Skin of body (tissue), 2 donors: Measurements from ENCODE around the gene KIF9. TPM values are rescaled to one million over a fixed set of nuclear protein-coding genes. Genes with fewer than 3 reads are reported as not detected.
"Not testable (repeated sequence)": the region's sequence is repeated elsewhere in the genome, so short reads cannot be mapped to it uniquely, and the experiment has no call there.

Experiments
- DNase-seq: peaks from one replicate; lab custom pipeline; 2025; lab: John Stamatoyannopoulos, UW
- total RNA-seq: library from RNA; depleted of rRNA; stranded (reverse); fragments of >200 nt; gene quantifications from one replicate; pipeline ENCODE4 v1.2.3, GENCODE V29; 2014

KIF9 gene
- total RNA-seq, 1 donor from 2014 or later = 2.1 TPM

DNA sequence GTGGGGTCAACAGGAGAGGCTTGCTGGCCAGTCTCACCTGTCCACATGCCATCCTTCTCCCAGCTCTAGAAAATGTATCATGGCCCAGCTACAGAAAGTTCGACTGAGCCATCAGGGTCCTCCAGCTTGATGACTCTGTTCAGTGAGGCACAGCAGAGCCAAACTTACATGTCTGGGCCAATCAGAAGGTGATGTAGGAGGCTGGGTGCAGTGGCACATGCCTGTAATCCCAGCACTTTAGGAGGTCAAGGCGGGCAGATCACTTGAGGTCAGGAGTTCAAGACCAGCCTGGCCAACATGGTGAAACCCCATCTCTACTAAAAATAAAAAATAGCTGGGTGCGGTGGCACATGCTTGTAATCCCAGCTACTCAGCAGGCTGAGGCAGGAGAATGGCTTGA lies 31.5 kb downstream of the KIF9 start:
- not testable (repeated sequence) for DNase-seq

DNA sequence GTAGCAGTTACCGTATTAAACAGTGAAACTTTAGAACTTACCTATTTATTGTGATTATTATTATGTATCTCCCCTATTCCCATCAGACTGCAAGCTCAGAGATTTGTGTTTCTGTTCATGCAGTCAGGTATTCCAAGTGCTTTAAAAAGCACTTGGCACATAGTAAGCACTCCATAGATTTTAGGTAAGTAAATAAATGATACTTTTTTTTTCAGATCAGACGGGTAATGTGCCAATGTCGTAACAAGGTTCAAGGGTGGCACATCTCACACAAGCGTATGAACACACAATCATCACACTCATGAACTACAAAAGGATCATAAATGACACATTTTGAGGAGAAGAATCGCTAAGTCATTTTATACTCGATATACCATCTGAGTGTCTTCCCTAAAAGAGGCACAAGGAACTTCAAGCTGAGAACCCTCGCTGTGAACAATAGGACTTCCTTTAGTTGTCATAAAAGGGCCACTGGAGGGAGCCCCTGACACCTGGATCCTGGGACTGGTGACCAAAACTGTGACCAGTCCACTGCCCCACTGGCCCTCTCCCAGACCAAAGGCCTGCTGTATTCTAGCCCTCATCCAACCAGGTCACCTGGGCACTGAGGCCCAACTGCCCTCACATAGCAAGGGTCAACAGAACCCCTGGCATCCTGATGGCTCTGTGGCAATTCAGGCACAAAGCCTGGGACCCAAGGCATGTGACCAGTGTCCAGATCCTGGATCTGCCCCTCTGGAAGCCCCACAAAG lies 32.1 kb downstream of the KIF9 start:
- DNase-seq = no peak

DNA sequence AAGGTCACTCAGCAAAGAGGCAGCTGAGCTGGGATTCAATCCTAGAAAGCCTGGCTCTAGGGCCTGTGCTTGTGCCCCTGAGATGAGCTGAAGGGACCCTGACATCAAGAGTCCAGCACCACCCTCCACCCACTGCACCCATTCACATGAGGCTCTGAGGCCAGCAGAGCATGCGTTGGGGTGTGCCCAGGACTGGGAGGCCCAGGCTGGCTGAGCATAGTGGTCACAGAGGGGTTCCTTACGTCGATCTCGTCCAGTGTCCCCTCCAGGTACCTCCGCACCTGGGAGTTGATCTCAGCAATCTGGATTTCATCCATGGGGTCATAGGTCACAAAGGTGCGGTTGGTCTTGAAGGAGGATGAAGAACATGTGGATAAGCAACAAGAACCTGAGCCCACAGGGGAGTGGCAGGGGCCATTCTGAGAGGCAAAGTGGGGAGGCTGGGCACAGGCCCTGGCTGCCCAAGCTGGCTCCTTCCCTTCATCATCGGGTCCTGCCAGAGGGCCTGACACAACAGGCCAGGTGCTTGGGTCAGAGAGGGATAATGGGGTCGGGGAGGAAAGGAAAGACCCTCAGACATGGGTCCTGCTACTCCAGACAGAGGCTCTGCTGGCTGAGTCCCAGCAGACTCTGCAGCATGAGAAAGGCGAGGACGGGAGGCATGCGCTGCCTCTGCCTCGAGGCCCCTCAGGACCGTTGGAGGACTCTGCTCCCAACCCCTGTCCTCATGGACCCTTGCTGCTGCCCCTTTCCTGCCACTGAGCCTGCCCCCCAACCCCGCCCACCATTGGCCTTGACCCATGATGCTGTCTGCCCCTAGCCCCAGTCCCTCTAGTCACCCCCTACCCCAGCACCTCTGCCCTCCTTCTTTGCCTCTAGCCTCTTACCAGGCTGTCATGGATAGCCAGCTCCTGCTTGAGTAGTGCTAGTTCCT lies 35.2 kb downstream of the KIF9 start:
- DNase-seq = no peak

DNA sequence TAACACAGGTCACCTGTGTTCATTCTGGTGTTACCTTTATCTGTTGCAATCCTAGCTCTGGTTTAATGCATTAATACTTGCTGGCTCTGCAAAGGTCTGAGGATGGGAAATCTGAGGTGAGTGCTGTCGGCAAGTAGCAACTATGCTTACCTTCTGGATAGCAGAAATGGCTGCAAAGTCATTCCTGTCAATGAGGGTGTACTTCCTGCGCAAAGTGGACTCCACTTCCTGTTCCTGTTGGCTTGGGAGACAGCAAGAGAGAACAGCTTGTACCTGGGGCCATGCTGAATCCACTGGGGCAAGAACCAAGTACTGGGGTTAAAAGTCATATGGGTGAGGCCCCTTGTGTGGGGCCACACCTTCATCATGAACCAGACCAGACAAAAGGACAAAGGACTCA lies 37.3 kb downstream of the KIF9 start:
- no peak for DNase-seq

DNA sequence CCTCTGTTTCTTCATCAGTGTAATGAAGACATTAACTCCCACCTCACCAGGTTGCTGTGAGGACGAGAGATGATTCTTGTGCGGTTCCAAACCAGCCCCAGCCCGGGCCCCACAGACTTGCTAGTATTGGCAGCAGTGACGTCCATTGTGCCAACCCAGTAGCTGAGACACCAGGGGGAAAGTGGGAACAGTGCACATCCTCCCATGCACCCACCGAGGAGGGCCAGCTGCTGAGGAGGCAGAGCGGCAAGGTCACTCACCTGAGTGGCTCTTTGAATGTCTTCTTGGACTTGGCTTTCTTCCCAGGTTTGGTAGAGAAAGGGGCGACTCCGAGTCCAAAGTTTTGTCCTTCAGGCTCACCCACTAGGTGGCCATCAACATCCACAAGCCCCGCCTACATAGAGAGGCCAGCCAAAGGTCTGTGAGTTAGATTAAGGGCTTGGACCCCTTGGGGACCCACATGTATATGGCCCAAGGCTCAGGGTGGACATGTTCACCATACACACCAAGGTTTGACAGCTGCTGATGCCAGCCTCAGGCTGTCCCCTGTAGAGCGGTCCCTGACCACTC lies 38.0 kb downstream of the KIF9 start:
- no peak for DNase-seq

DNA sequence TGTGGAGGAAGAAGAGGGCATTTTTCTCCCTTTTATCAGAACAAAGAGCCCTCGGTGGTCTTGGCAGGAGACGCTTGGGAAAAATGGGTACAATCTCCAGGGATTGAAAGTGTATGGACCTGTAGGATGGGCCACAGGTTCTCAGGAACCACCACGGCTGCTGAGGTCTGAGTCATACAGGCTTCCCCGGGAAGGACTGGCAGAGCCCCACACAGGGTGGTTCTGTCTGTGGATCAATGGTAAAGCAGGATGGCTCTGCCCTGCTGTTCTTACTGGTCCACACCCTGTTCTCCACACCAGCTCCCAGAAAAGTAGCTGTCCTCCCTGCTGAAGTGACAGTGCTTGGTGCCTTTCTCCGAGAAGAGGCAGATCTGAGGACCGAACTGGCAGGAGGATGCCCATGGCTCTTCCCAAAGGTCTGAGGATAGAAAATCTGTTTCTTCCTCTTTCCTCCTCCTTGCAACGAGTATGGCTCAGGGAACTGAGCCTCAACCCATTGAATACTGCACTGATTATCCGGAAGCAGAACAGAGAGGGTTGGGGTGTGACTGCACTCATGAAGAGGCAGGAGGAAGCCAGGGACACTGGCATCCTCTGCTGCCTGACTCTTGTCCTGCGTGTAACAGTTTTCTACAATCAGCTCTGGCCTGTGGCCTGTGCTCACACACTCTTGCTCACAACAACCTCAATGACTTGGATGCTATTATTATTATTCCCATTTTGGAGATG lies 39.0 kb downstream of the KIF9 start:
- DNase-seq = no peak

DNA sequence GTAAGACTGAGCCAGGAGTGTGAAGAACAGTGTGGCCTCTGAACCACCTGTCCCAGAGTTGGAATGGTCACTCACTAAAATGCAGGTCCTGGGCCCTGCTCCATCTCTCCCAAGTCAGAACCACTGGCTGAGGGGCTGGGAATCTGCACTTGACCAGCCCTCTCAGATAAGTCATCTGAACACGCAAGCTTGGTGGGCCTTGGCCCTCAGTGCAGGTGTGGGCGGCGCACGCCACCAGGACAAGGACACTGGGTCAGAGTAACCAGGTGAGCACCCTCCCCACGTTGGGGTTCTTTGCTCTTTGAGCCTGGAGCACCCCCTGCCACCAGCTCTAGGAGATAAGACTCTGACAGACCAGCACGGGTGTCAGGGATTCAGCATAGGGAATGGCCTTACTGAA lies 42.7 kb downstream of the KIF9 start:
- DNase-seq = no peak

DNA sequence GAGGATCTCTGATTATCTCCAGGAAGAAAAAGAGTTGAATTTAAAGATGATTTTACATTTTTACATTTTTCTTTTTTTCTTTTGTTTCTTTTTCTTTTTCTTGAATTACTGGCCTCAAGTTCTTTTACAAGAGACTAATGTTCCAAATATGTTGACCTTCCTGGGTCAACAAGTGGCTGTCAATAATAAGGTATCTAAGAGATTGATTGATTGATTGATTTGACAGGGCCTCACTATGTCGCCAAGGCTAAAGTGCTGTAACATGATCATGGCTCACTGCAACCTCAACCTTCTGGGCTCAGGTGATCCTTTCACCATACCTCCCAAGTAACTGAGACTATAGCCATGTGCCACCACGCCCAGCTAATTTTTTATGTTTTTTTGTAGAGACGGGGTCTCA lies 44.6 kb downstream of the KIF9 start:
- no peak for DNase-seq

DNA sequence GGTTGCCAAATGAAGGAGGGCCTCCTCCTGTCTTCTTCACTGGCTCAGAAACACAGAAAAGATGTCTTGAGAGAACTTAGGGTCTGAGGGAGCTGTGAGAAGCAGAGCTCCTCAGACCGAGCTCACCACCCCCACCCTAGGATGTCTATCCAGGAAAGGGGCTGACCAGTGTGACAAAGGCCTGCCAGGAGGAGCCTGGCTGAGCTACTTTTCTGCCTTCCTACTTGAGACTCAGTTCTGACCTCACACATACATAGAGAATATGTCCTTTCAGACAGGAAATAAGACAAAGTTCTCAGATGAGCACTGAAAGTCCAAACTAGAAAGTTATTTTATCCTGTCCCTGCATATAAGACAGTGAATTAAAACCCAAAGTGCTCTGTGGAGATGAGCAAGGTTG lies 54.5 kb downstream of the KIF9 start:
- no peak for DNase-seq

DNA sequence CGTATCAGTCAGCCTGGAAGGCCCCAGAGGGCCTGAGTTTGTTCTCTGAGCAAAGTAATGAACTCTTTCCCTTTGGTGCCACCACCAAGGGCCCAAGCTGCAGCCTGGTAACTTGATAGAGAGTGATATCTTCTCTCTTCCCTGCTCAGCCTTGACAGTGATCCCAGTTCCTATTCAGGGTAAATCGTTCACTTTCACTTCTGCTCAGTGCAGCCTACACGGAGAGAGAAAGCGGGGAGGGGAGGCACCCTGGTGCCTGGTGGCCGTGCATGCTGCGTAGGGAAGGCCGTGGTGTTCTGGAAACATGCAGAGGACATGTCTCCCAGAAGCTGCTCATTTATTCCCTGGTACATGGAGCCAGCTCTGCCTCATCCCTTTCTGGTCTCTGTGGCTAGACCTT lies 54.9 kb downstream of the KIF9 start:
- no peak for DNase-seq

DNA sequence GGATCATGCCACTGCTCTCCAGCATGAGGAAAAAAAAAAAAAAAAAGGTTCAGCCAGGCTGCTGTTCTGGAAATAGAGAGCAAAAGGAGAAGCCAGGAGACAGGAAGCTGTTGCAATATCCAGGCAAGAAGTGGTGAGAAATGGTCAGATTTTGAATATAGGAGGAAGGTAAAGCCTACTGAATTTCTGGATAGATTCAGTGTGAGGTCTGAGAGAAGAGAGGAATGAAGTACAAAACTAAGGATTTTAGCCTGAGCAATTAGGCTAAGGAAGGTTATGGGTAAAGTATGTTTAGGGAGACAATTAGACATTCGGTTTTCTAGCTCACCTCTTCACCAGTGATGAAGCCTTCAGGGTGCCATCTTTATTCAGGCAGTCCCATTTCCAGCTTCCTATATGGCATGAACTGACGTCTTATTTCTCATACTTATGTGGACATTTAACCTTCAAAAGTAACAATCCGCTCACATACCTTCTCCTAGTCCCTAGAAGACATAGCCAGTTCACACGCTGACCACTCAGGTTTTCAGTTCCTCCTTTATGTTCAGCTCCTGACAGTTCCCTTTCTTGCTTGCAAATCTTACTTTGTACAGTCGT lies 57.2 kb downstream of the KIF9 start:
- DNase-seq = no peak

DNA sequence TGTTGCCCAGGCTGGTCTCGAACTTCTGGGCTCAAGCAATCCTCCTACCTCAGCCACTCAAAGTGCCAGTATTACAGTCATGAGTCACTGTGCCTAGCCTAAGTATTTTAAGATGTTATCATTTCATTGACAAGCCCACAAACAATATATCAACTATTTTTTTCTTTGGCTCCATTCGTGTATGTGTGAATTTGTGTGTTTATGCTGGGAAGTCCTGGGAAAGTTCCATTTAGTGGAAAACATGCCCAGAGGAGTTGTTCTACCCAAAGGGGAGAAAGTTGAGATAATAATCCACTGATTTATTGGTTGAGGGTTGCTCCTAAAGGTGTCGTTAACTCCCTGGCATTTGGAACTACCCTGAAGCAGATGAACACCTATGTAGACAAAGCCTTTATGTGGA lies 58.8 kb downstream of the KIF9 start:
- DNase-seq = no peak

DNA sequence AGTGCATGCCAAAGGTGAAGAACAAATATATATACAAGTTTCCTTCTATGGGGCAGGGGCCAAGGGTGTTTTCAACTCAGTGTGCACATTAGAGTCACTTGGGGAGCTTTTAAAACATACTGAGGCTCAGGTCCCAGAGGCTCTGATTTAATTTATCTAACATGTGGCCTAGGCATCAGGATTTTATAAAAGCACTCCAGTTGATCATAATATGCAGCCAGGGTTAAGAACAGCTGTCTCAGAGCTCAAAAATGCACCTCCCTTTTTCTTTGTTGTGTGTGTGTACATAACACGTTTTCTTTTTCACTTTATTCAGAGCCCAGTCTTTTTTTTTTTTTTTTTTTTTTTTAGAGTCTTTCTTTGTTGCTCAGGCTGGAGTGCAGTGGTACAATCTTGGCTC lies 60.8 kb downstream of the KIF9 start:
- DNase-seq = no peak

DNA sequence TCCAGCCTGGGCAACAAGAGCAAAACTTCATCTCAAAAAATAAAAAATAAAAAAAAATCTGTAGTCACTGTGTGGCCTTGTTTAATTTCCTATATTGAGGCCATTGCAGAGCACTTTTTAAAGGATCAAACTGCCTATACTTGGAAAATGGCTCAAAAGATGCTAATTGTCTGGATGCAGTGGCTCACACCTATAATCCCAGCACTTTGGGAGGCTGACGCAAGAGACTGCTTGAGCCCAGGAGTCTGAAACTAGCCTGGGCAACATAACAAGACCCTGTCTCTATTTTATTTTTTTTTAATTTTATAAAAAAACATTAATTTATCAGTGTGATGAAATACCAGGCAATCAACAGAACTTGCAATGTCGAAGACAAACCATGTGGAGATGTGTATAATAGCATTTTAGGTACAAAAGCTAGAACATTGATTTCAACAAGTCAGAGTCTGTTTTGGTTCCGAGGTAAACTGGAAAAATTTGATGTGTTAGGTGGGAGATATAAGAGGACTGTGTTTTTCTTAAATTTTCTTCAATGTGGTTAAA lies 71.7 kb downstream of the KIF9 start:
- no peak for DNase-seq

DNA sequence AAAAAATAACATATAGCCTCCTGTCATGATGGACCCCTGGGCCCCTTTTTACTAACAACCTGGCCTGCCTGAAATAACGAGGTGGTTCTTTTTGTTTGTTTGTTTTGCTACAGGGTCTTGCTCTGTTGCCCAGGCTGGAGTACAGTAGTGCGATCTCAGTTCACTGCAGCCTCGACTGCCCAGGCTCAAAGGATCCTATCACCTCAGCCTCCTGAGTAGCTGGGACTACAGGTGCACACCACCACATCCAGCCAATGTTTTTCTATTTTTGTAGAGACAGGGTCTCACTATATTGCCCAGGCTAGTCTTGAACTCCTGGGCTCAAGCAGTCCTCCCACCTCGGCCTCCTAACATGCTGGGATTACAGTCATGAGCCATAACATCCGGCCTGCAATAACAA lies 76.6 kb downstream of the KIF9 start:
- DNase-seq = not testable (repeated sequence)

DNA sequence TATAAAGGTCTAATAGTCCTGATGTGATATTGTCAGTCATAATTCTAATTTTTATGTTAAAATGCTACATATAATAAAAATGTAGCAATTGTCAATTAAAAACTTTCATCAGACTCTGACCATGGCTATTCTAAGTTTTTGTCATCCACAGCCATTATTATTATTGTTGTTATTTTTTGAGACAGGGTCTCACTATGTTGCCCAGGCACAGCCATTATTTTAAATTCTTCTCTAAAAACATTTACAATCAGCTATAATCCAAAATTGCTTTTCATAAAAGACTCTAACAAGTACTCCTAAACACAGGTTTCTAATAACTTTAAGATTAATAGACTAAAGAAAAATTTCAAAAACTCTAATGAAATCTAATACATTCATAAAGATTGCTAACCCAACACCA lies 77.7 kb downstream of the KIF9 start:
- DNase-seq = no peak

DNA sequence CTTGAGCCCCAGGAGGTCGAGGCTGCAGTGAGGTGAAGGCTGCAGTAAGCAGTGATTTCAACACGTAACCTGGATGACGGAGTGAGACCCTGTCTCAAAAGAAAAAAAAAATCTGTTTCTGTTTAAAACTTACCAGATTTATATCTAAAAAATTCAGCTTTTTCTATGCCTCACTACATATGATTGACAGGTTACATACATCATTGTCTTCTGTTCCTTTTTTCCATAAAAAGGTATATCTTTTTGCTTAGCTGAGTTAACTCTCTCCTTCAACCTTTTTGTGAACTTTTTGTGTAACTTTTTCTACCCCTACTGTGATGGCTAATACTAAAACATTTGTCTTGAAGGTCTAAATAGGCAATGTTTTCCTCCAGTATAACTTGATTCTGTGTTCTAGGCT lies 80.1 kb downstream of the KIF9 start:
- no peak for DNase-seq

DNA sequence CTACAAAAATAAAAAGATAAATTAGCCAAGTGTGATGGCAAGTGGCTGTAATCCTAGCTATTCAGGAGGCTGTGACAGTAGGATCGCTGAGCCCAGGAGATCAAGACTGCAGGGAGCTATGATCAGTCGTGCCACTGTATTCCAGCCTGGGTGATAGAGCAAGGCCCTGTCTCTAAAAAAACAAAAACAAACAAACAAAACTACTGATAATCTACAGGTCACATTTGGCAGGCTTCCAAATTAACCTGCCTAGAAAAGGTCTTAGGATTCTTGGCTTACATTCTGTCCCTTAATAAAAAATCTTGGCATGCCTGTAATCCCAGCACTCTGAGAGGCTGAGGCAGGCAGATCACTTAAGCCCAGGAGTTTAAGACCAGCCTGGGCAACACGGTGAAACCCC lies 85.3 kb downstream of the KIF9 start:
- DNase-seq = no peak

DNA sequence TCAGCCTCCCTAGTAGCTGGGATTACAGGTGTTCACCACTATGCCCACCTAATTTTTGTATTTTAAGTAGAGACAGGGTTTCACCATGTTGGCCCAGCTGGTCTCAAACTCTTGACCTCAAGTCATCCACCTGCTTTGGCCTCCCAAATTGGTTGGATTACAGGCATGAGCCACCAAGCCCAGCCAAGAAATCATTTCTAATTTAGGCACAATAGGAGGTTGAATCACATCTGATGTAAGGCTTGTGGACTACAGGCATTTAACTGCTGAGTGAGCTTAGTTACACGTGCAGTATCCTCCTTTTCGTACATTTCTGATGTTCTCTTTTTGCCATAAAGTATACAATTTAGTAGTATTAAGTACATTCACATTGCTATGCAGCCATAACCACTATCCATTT lies 87.6 kb downstream of the KIF9 start:
- DNase-seq = no peak

DNA sequence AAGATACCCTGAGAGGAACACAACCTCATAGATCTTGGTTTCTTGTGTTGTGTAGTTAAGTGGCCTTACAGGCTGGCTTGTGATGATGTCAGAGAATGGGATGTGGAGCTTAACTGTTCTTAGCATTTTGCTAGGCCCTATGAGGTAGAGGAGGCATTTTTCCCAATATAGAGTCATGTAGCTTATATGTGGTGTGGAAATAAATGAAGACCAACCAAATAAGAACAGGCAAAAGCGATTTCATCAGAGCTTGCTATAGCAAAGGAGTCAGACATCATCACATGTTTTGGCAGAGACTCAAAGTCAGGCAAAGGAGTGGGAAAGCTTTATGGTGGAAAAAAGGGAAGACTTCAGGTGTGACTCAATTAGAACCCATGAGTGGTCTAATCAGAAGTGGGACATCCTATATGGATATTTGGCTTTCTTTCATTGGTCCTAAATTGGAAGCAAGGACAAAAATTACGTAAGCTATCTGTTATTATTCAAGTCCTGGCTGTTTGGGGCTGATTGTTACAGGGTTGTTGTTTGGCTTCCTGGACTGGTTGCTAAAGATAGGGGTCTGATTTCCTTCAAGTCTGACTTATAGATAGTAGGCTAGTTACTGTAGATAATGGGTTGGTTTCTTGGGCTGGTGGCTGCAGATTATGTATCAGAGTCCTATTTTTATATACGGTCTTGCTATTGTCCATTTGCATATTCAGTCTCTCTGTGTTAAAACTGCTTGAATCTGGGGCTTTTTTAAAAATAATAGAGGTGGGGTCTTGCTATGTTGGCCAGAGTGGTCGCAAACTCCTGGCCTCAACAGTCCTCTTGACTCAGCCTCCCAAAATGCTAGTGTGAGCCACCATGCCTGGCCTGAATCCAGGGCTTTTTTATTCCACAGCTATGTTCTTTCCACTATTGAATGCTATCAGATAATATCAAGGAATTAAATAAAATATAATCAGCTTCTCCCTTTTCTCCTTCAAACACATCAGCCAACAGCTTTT lies 88.4 kb downstream of the KIF9 start:
- no peak for DNase-seq
